ENCODE results near the gene LRRC8A. TPM values are rescaled to one million over a fixed set of nuclear protein-coding genes. Genes with fewer than 3 reads are reported as not detected.

LRRC8A gene
- total RNA-seq, 1 donor from 2014 or later: 49.7 TPM

DNA sequence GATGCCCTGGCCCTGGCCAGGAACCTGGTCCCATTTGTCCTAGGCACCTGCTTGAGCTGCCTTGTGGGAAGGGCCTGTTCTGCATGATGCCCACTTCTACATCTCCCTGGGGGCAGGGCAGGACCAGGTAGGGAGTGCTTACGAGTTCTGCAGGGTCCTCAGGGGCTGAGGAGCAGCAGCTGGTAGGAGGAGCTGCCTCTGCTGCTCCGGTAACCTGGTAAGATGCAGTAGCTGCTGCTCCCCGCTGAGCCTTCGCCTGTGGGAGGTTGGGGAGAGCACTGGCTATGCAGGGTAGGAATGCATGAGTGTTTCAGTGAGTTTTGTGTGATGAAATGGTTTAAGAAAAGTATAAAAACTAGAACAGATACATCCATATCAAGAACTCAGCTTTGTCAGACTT is 13.6 kb downstream of the LRRC8A start:
- no peak overlapping the region for H3K4me3 Mint-ChIP-seq
- TF ChIP-seq, protein P1, sequence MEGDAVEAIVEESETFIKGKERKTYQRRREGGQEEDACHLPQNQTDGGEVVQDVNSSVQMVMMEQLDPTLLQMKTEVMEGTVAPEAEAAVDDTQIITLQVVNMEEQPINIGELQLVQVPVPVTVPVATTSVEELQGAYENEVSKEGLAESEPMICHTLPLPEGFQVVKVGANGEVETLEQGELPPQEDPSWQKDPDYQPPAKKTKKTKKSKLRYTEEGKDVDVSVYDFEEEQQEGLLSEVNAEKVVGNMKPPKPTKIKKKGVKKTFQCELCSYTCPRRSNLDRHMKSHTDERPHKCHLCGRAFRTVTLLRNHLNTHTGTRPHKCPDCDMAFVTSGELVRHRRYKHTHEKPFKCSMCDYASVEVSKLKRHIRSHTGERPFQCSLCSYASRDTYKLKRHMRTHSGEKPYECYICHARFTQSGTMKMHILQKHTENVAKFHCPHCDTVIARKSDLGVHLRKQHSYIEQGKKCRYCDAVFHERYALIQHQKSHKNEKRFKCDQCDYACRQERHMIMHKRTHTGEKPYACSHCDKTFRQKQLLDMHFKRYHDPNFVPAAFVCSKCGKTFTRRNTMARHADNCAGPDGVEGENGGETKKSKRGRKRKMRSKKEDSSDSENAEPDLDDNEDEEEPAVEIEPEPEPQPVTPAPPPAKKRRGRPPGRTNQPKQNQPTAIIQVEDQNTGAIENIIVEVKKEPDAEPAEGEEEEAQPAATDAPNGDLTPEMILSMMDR (conservative IDR thresholded peaks at IDR 0.05): no peak
- DNase-seq (ENCODE audit: low read depth, low spot score): no peak
- H3K27me3 Mint-ChIP-seq (ENCODE audit: low read depth): no peaks in the 10 kb centered on the region
- no peaks in the 10 kb centered on the region for H3K9me3 Mint-ChIP-seq
- peaks cover 6% of the 10 kb centered on the region for H3K36me3 Mint-ChIP-seq (ENCODE audit: low read depth)
- H3K27ac Mint-ChIP-seq (ENCODE audit: unreplicated experiment): no peak overlapping the region
- no peaks in the 10 kb centered on the region for H3K4me1 Mint-ChIP-seq

DNA sequence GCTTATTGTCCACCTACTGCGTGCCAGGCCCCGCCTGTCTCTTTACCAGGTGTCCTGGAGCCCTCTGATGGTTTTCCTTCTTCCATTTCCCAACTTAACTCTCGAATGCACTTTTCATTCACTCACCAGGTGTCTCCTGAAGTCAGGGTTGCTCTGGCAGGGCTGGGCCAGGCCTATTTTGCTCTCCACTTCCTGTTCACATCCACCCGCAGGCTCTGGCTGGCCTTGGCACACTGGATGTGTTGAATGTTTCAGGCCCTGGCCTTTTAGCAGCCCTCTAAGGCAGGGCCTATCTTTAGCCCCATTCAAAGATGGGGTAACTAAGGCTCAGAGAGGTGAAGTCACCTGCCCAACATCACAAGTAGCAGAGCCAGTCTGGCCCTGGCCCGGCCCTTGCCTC is 16.4 kb downstream of the LRRC8A start:
- Mint-ChIP-seq H3K9me3 (no peaks in the 10 kb centered on the region), H3K4me3 (no peak overlapping the region), H3K27me3 (ENCODE audit: low read depth) (no peaks in the 10 kb centered on the region), H3K4me1 (no peaks in the 10 kb centered on the region), H3K36me3 (ENCODE audit: low read depth) (peaks cover 4% of the 10 kb centered on the region), H3K27ac (ENCODE audit: unreplicated experiment) (no peak overlapping the region)
- no peak for DNase-seq (ENCODE audit: low read depth, low spot score)
- TF ChIP-seq, protein P1 (conservative IDR thresholded peaks at IDR 0.05): no peak

DNA sequence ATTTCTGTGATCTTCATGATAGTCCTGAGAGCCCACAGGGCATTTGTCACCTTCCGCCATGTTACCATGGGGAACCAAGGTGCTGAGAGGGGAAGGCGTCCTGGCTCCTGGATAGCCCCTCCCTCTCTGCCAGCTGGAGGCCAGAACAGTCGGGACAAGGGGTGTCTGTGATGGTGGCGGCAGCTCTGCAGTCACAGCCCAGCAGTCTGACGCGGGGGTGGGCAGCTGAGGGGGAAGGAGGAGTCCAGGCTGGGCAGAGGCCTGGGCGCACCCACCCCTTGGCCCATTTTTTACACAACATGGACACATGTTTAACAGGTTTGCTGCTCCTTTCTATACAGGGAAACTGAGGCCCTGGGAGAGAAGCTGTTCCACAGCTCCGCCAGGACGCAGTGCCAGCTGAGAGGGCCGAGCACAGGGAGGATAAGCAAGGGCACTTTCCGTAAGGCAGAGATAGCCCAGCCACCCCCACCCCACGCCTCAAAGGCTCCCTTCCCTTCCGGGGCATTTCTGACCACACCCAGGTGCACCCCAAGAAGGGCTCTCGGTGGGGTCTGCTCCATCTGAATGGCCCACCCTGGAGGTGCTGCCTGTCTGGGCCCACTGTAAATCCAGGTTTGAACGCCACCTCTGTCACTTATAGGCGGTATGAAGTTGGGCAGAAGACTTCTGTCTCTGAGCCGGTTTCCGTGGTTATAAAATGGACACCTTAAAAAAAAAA is 17.1 kb downstream of the LRRC8A start:
- Mint-ChIP-seq H3K9me3 (no peaks in the 10 kb centered on the region), H3K4me1 (no peaks in the 10 kb centered on the region), H3K36me3 (ENCODE audit: low read depth) (peaks cover 4% of the 10 kb centered on the region), H3K27ac (ENCODE audit: unreplicated experiment) (no peak overlapping the region), H3K4me3 (no peak overlapping the region), H3K27me3 (ENCODE audit: low read depth) (no peaks in the 10 kb centered on the region)
- TF ChIP-seq, protein P1 (conservative IDR thresholded peaks at IDR 0.05): no peak
- DNase-seq (ENCODE audit: low read depth, low spot score): no peak

DNA sequence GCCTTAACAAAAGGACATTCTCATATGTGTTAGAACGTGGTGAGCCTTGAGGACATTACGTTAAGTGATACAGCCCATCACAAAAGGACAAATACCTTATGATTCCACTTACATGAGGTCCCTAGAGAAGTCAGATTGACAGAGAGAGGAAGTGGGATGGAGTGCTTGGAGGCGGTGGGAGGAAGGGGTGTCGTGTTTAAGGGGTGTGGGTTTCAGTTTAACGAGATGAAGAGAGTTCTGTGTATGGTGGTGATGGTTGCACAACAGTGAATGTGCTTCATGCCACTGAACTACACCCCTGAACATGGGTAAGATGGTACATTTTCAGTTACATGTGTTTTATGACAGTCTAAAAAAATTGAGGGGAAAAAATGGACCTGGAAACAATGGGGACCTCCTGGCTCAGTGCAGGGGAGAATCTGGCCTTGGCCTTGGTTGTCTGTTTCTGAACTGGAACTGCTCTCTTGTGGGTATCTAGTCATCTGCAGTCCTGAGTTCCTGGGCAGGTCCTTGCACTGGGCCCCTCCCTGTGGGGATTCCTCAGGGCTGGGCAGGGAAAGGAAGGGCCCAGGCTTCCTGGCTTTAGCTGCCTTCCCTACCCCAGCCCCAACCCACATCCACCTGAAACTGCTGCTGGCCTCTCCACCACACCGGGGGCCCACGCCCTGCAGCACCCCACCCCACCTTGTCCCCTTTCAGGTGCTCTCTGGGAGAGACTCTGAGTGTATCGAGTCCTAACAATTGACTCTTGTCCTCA is 17.8 kb downstream of the LRRC8A start:
- H3K27ac Mint-ChIP-seq (ENCODE audit: unreplicated experiment): no peak overlapping the region

DNA sequence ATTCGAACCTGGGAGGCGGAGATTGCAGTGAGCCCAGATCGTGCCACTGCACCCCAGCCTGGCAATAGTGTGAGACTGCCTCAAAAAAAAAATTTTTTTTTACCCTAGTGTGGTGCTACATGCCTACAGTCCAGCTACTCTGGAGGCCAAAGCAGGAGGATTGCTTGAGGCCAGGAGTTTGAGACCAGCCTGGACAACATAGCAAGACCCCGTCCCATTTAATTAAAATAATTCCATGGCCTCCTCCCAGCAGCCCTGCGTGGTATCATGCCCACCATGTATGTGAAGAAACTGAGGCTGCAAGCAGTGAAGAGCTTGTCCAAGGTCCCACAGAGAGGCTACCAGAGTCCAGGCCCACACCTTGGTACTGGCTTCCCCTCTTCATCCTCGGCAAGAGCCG is 19.4 kb downstream of the LRRC8A start:
- Mint-ChIP-seq H3K9me3 (no peaks in the 10 kb centered on the region), H3K4me3 (no peak overlapping the region), H3K27me3 (ENCODE audit: low read depth) (no peaks in the 10 kb centered on the region), H3K27ac (ENCODE audit: unreplicated experiment) (no peak overlapping the region), H3K36me3 (ENCODE audit: low read depth) (no peaks in the 10 kb centered on the region), H3K4me1 (no peaks in the 10 kb centered on the region)
- TF ChIP-seq, protein P1 (conservative IDR thresholded peaks at IDR 0.05): no peak
- DNase-seq (ENCODE audit: low read depth, low spot score): no peak

More for the DNA sequence above, 17.8 kb downstream of the LRRC8A start:
- peaks cover 4% of the 10 kb centered on the region for H3K36me3 Mint-ChIP-seq (ENCODE audit: low read depth)
- no peak overlapping the region for H3K4me3 Mint-ChIP-seq
- no peaks in the 10 kb centered on the region for H3K4me1 Mint-ChIP-seq
- no peaks in the 10 kb centered on the region for H3K9me3 Mint-ChIP-seq
- DNase-seq (ENCODE audit: low read depth, low spot score): no peak
- H3K27me3 Mint-ChIP-seq (ENCODE audit: low read depth): no peaks in the 10 kb centered on the region
- TF ChIP-seq, protein P1 (conservative IDR thresholded peaks at IDR 0.05): no peak

All from neural crest cell (in vitro differentiated cells).